Sigmoid colon (tissue), 3 donors: ENCODE results near the gene ELOB.

Experiments used
- CTCF ChIP-seq, 4 experiments: fragments of 450-650 bp in 3 of 4; fragments of 200-600 bp in 1 of 4; IDR thresholded peaks; one replicate each; pipeline ENCODE4 v1.5.1; 2016 to 2019; ENCODE audit warnings: antibody characterized with exemption in 4 of 4, mild to moderate bottlenecking in 3 of 4, moderate library complexity in 2 of 4
- POLR2A ChIP-seq, 2 donors: fragments of 450-650 bp; IDR thresholded peaks; one replicate each; pipeline ENCODE4 v1.6.1; 2016; ENCODE audit warnings: antibody characterized with exemption in 2 of 2, mild to moderate bottlenecking in 2 of 2, moderate library complexity in 2 of 2

- TF ChIP-seq POLR2A (IDR thresholded peaks at IDR 0.05) (no peak), CTCF (IDR thresholded peaks at IDR 0.05) (no peak)
Observed at GRCh38 chr16:2749936-2750335, 27.1 kb downstream of the ELOB start.
